Left lung (tissue), 10 donors: ENCODE results near the gene ADAMTS10. TPM values are rescaled to one million over a fixed set of nuclear protein-coding genes. Genes with fewer than 3 reads are reported as not detected.
A peak's percentile ranks its signal among the peaks of the same experiment; 100 is the strongest.
"Not testable (repeated sequence)": the region's sequence is repeated elsewhere in the genome, so short reads cannot be mapped to it uniquely, and the experiment has no call there.

Source experiments
- ATAC-seq: fragments of 200-7000 bp; cut with Tn5 transposase; one replicate; pipeline ENCODE4 v1.9.1; 2020; ENCODE audit warnings: moderate library complexity
- DNase-seq, 4 donors: peaks; one replicate each; pipeline ENCODE4 v3.0.0-alpha.2; 2013 to 2020
- H3K27ac ChIP-seq, 2 donors: fragments of 200-600 bp; sonication (generic) in 1 of 2; one replicate each; pipeline versions ENCODE4 v1.5.0 to v1.8.0; 2020 to 2021
- H3K27me3 ChIP-seq, 2 donors: fragments of 200-600 bp; sonication (generic) in 1 of 2; one replicate each; pipeline versions ENCODE4 v1.5.0 to v1.8.0; 2020 to 2021
- H3K36me3 ChIP-seq, 2 donors: fragments of 200-600 bp; sonication (generic) in 1 of 2; one replicate each; pipeline versions ENCODE4 v1.5.0 to v1.8.0; 2020 to 2021
- H3K4me1 ChIP-seq, 2 donors: fragments of 200-600 bp; one replicate each; pipeline ENCODE4 v1.8.0; 2021
- H3K4me3 ChIP-seq, 2 donors: fragments of 200-600 bp; sonication (generic) in 1 of 2; one replicate each; pipeline versions ENCODE4 v1.5.0 to v1.8.0; 2020 to 2021; ENCODE audit warnings: mild to moderate bottlenecking in 1 of 2
- H3K9me3 ChIP-seq, 2 donors: fragments of 200-600 bp; sonication (generic) in 1 of 2; one replicate each; pipeline versions ENCODE4 v1.5.0 to v1.8.0; 2020 to 2021
- intact Hi-C, 2 donors: fragments of 100-400 bp; cut with DNase I; formaldehyde crosslinking; loops; one replicate each; pipeline versions ENCODE4 v1.11.2 to v1.14.2; 2022
- polyA plus RNA-seq, 6 donors: library from polyadenylated mRNA; unstranded; fragments of 120-200 nt; gene quantifications; one replicate each; pipeline ENCODE4 v1.2.1, GENCODE V29; 2013; ENCODE audit not compliant: insufficient read length in 6 of 6
- total RNA-seq, 2 donors: library from RNA; stranded (reverse); fragmentation: NEBNext Ultra II Directional; extraction: Animal tissue kit (Norgen Biotek cat#: 25700); gene quantifications; one replicate each; pipeline ENCODE4 v1.2.1, GENCODE V29; 2021
- TF ChIP-seq, protein P1 (sequence below), 2 donors: fragments of 200-600 bp; sonication (generic) in 1 of 2; IDR thresholded peaks; one replicate each; pipeline versions ENCODE4 v1.5.0 to v1.8.0; 2021; ENCODE audit warnings: antibody characterized with exemption in 2 of 2
- donor health status: DM: no; HTN: yes; CAD: no.
- donor health status: DM: no; HTN: no; CAD: no.

Gene ADAMTS10
- total and polyA plus RNA-seq, 8 donors, result 18.5 to 72.2 (median 56.9) TPM

DNA sequence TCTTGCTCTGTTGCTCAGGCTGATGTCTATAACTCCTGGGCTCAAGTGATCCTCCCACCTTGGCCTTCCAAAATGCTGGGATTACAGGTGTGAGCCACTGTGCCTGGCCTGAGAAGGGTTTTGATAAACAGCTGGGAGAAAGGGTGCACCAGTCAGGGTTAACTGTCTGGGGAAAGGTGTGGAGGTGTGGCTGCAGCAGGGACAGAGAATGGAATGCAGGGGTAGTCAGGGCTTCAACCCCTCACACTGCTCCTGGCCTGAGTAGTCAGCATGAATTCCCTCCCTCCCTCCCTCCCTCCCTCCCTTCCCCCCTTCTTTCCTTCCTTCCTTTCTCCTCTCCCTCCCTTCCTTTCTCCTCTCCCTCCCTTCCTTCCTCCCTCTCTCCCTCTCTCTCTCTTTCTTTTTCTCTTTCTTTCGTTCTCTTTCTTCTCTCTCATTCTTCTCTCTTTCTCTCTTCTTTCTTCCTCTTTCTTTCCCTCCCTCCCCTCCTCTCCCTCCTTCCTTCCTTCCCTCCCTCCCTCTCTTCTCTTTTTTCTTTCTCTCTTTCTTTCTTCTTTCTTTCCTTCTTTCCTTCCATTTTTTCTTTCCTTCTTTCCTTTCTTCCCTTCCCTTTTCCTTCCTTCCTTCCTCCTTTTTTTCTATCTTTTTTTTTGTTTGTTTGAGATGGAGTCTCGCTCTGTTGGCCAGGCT, 49.3 kb downstream of the ADAMTS10 start:
- H3K4me1 ChIP-seq, result peaks cover 0 to 71% of the 10 kb centered on the region in 2 donors
- no peaks in the 10 kb centered on the region for H3K9me3 ChIP-seq
- TF ChIP-seq, protein P1, sequence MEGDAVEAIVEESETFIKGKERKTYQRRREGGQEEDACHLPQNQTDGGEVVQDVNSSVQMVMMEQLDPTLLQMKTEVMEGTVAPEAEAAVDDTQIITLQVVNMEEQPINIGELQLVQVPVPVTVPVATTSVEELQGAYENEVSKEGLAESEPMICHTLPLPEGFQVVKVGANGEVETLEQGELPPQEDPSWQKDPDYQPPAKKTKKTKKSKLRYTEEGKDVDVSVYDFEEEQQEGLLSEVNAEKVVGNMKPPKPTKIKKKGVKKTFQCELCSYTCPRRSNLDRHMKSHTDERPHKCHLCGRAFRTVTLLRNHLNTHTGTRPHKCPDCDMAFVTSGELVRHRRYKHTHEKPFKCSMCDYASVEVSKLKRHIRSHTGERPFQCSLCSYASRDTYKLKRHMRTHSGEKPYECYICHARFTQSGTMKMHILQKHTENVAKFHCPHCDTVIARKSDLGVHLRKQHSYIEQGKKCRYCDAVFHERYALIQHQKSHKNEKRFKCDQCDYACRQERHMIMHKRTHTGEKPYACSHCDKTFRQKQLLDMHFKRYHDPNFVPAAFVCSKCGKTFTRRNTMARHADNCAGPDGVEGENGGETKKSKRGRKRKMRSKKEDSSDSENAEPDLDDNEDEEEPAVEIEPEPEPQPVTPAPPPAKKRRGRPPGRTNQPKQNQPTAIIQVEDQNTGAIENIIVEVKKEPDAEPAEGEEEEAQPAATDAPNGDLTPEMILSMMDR (IDR thresholded peaks at IDR 0.05), result no peak
- no peaks in the 10 kb centered on the region for H3K36me3 ChIP-seq
- no peaks in the 10 kb centered on the region for H3K27me3 ChIP-seq
- intact Hi-C loops, result no loop called here
- ATAC-seq (no peak), DNase-seq (no peak)
- no peak overlapping the region for H3K4me3 ChIP-seq
- peak overlapping the region in 1 of 2 donors; percentile 5 for H3K27ac ChIP-seq

GRCh38 chr19:8558325-8558724, 52.2 kb downstream of the ADAMTS10 start:
- TF ChIP-seq, protein P1 (IDR thresholded peaks at IDR 0.05), result no peak
- ATAC-seq, result no peak
- Histone ChIP-seq H3K9me3 (no peaks in the 10 kb centered on the region), H3K27ac (no peak overlapping the region), H3K36me3 (peaks cover 0 to 24% of the 10 kb centered on the region in 2 donors), H3K4me3 (no peak overlapping the region), H3K27me3 (no peaks in the 10 kb centered on the region), H3K4me1 (peaks cover 0 to 45% of the 10 kb centered on the region in 2 donors)
- intact Hi-C loops, result no loop called here
- no peak for DNase-seq

- ATAC-seq (peak; percentile 49), DNase-seq (no peak)
- H3K4me3 ChIP-seq, result no peak overlapping the region
- intact Hi-C loops, result no loop called here
- peaks cover 0 to 29% of the 10 kb centered on the region in 2 donors for H3K36me3 ChIP-seq
- peaks cover 0 to 39% of the 10 kb centered on the region in 2 donors for H3K4me1 ChIP-seq
- H3K9me3 ChIP-seq, result no peaks in the 10 kb centered on the region
- H3K27ac ChIP-seq, result no peak overlapping the region
- TF ChIP-seq, protein P1 (IDR thresholded peaks at IDR 0.05), result no peak
- no peaks in the 10 kb centered on the region for H3K27me3 ChIP-seq
Observed at GRCh38 chr19:8557642-8558238, 52.8 kb downstream of the ADAMTS10 start.

DNA sequence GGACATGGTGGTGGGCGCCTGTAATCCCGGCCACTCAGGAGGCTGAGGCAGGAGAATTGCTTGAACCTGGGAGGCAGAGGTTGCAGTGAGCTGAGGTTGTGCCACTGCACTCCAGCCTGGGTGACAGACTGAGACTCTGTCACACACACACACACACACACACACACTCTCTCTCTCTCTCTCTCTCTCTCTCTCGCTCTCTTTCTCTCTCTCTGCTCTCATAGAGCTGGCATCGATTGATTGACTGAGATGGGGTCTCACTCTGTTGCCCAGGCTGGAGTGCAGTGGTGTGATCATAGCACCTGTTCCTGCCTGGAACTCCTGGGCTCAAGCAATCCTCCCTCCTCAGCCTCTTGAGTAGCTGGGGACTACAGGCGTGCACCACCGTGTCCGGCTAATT, 56.8 kb downstream of the ADAMTS10 start:
- H3K27ac ChIP-seq, H3K4me3 ChIP-seq, ATAC-seq, intact Hi-C loops, DNase-seq, H3K27me3 ChIP-seq, H3K9me3 ChIP-seq: not testable (repeated sequence)
- peaks cover 0 to 16% of the 10 kb centered on the region in 2 donors for H3K4me1 ChIP-seq
- H3K36me3 ChIP-seq, result peaks cover 0 to 70% of the 10 kb centered on the region in 2 donors

- DNase-seq, result no peak
- TF ChIP-seq, protein P1 (IDR thresholded peaks at IDR 0.05), result no peak
- intact Hi-C loops, result no loop called here
- H3K4me1 ChIP-seq, result peaks cover 0 to 7% of the 10 kb centered on the region in 2 donors
- no peaks in the 10 kb centered on the region for H3K27me3 ChIP-seq
- H3K36me3 ChIP-seq, result peaks cover 0 to 79% of the 10 kb centered on the region in 2 donors
- no peak for ATAC-seq
- no peaks in the 10 kb centered on the region for H3K9me3 ChIP-seq
- H3K27ac ChIP-seq, result no peak overlapping the region
- H3K4me3 ChIP-seq, result no peak overlapping the region
Observed at GRCh38 chr19:8552810-8553209, 57.7 kb downstream of the ADAMTS10 start.
